ENCODE results near the gene HOXA11. TPM values are rescaled to one million over a fixed set of nuclear protein-coding genes. Genes with fewer than 3 reads are reported as not detected.

Gene HOXA11
- total and polyA plus RNA-seq, 4 donors = not detected

GRCh38 chr7:27171637-27172314, 13.3 kb downstream of the HOXA11 start (continued):
- TF ChIP-seq, protein P1, sequence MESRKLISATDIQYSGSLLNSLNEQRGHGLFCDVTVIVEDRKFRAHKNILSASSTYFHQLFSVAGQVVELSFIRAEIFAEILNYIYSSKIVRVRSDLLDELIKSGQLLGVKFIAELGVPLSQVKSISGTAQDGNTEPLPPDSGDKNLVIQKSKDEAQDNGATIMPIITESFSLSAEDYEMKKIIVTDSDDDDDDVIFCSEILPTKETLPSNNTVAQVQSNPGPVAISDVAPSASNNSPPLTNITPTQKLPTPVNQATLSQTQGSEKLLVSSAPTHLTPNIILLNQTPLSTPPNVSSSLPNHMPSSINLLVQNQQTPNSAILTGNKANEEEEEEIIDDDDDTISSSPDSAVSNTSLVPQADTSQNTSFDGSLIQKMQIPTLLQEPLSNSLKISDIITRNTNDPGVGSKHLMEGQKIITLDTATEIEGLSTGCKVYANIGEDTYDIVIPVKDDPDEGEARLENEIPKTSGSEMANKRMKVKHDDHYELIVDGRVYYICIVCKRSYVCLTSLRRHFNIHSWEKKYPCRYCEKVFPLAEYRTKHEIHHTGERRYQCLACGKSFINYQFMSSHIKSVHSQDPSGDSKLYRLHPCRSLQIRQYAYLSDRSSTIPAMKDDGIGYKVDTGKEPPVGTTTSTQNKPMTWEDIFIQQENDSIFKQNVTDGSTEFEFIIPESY (IDR thresholded peaks at IDR 0.05) = no peak
- no peak for TF ChIP-seq HNF4A (conservative IDR thresholded peaks at IDR 0.05)

GRCh38 chr7:27171325-27171636, 13.8 kb downstream of the HOXA11 start:
- no peak overlapping the region for H3K9ac ChIP-seq (ENCODE audit: low read depth in 1 of 2, low read length in 2 of 2)

More at GRCh38 chr7:27171325-27171636, 13.8 kb downstream of the HOXA11 start:
- peaks cover 8 to 58% (median 35%) of the 10 kb centered on the region in 4 donors for H3K27me3 ChIP-seq (ENCODE audit: control insufficient read depth in 4 of 4, insufficient read depth in 4 of 4, low read length in 3 of 4)
- no peak for DNase-seq (ENCODE audit: low spot score)
- peaks cover 0 to 2% (median under 1%) of the 10 kb centered on the region in 4 donors for H3K9me3 ChIP-seq (ENCODE audit: control insufficient read depth in 4 of 4, low read length in 3 of 4)
- no peak overlapping the region for H3K4me3 ChIP-seq (ENCODE audit: low read depth in 1 of 3, low read length in 3 of 3)
- H3K27ac ChIP-seq (ENCODE audit: low read depth in 1 of 2, low read length in 2 of 2) = no peak overlapping the region
- TF ChIP-seq RAD21 (IDR thresholded peaks at IDR 0.05) (no peak), HNF4A (conservative IDR thresholded peaks at IDR 0.05) (no peak), REST (IDR thresholded peaks at IDR 0.05) (no peak), TAF1 (conservative IDR thresholded peaks at IDR 0.05) (no peak), ATF3 (IDR thresholded peaks at IDR 0.05) (no peak), EGR1 (IDR thresholded peaks at IDR 0.05; ENCODE audit: low read depth in 2 of 2) (no peak), GABPA (IDR thresholded peaks at IDR 0.05 in 1 of 2, conservative IDR thresholded peaks at IDR 0.05 in 1 of 2) (no peak), FOXA1 (IDR thresholded peaks at IDR 0.05) (no peak), FOXA2 (IDR thresholded peaks at IDR 0.05) (no peak), CTCF (IDR thresholded peaks at IDR 0.05; ENCODE audit: low read depth, low read length, missing input control) (no peak), HNF4G (IDR thresholded peaks at IDR 0.05) (no peak), SP1 (IDR thresholded peaks at IDR 0.05) (no peak), RXRA (IDR thresholded peaks at IDR 0.05) (no peak), NR2F2 (IDR thresholded peaks at IDR 0.05) (no peak), JUND (IDR thresholded peaks at IDR 0.05) (no peak), YY1 (IDR thresholded peaks at IDR 0.05) (no peak)
- TF ChIP-seq, protein P2, sequence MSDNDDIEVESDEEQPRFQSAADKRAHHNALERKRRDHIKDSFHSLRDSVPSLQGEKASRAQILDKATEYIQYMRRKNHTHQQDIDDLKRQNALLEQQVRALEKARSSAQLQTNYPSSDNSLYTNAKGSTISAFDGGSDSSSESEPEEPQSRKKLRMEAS (IDR thresholded peaks at IDR 0.05) = no peak
- TF ChIP-seq, protein P1 (IDR thresholded peaks at IDR 0.05) = no peak
- H3K4me1 ChIP-seq (ENCODE audit: control insufficient read depth in 4 of 4, insufficient read depth in 4 of 4, low read length in 3 of 4) = peaks cover 9 to 15% (median 15%) of the 10 kb centered on the region in 4 donors
- 8% methylated on average over 8 of the region's 8 CpGs for WGBS
- H3K36me3 ChIP-seq (ENCODE audit: control insufficient read depth in 4 of 4, insufficient read depth in 3 of 4, low read depth in 1 of 4, low read length in 3 of 4) = no peaks in the 10 kb centered on the region
